Esophagus (tissue), 2 donors: ENCODE results near the gene DOK5. TPM values are rescaled to one million over a fixed set of nuclear protein-coding genes. Genes with fewer than 3 reads are reported as not detected.
"Not testable (repeated sequence)": the region's sequence is repeated elsewhere in the genome, so short reads cannot be mapped to it uniquely, and the experiment has no call there.

ENCODE experiments used
- H3K27ac ChIP-seq, 2 donors: one replicate each; pipeline ENCODE4 v1.5.1; 2013; ENCODE audit warnings: low read depth in 2 of 2, mild to moderate bottlenecking in 2 of 2, inconsistent platforms in 1 of 2, low read length in 1 of 2, moderate library complexity in 1 of 2
- H3K27me3 ChIP-seq, 2 donors: one replicate each; pipeline ENCODE4 v1.6.1; 2013; ENCODE audit warnings: low read length in 2 of 2, control low read depth in 1 of 2, mild to moderate bottlenecking in 1 of 2; ENCODE audit not compliant: insufficient read depth in 2 of 2, control insufficient read depth in 1 of 2
- H3K36me3 ChIP-seq, 2 donors: one replicate each; pipeline ENCODE4 v1.6.1; 2013; ENCODE audit warnings: low read length in 1 of 2; ENCODE audit not compliant: control insufficient read depth in 2 of 2, insufficient read depth in 2 of 2
- H3K4me1 ChIP-seq, 2 donors: one replicate each; pipeline ENCODE4 v1.6.1; 2013; ENCODE audit warnings: low read length in 1 of 2; ENCODE audit not compliant: control insufficient read depth in 2 of 2, insufficient read depth in 2 of 2
- H3K4me3 ChIP-seq, 2 donors: one replicate each; pipeline ENCODE4 v1.5.1; 2013; ENCODE audit warnings: low read length in 2 of 2, mild to moderate bottlenecking in 2 of 2, low read depth in 1 of 2, moderate library complexity in 1 of 2
- H3K9me3 ChIP-seq, 2 donors: one replicate each; pipeline ENCODE4 v1.6.1; 2013; ENCODE audit warnings: mild to moderate bottlenecking in 2 of 2, low read depth in 1 of 2, low read length in 1 of 2, moderate library complexity in 1 of 2; ENCODE audit not compliant: control insufficient read depth in 2 of 2, insufficient read depth in 1 of 2
- WGBS, 2 donors: extraction: QIAGEN DNeasy Blood & Tissue Kit; methylation state at CpG; one replicate each; pipeline ENCODE4 v1.1.7; 2013; 5-methylcytosine and 5-hydroxymethylcytosine counted together
- polyA plus RNA-seq, 2 donors: library from polyadenylated mRNA; stranded (reverse); fragments of 200-250 nt; gene quantifications; one replicate each; pipeline ENCODE4 v1.2.3, GENCODE V29; 2013
- donor health status: healthy with polysubstance abuse.
- donor health status: Bipolar disorder and iron deficiency.

The DOK5 gene
- polyA plus RNA-seq, 2 donors = 0.10 to 0.18 TPM

DNA sequence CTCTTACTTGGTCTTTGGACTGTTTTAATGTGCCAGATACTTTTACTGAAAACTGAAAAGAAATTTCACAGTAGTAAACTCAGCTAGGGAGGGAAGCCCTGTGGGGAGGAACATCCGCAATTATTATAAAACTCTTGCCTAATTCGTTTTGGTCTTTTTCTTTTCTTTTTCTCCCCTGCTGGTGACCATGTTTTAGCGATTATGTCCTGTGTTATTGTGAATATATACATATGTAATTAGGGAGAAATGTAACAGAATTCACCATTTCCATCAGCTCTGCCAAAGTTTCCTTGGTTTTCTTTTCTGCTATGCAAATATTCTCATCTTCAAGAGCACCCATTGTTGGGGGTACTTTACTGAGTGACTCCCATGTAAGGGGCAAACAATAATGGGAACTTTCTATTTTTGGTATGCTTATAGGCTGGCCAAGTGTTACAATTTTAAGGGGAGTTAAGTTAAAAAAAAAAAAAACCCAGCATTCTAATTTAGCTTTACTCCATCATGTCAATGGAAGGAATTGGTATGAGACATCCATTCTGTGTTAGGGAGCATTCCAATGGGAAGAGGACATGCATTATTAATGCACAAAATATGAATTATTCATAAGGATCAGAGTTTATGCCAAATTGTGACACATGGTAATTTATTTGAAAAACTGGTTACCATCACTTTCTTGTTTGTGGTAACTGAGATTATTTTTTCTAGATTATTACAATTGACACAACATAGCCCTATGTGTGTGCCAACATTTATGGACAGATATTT is 2.0 kb downstream of the DOK5 start:
- Histone ChIP-seq H3K27me3 (peaks cover 0 to 7% of the 10 kb centered on the region in 2 donors), H3K9me3 (peaks cover 0 to 3% of the 10 kb centered on the region in 2 donors), H3K4me3 (no peak overlapping the region), H3K36me3 (no peaks in the 10 kb centered on the region), H3K4me1 (peaks cover 2 to 5% of the 10 kb centered on the region in 2 donors), H3K27ac (no peak overlapping the region)
- WGBS, 2 donors = 26% methylated on average over 3 of the region's 3 CpGs

DNA sequence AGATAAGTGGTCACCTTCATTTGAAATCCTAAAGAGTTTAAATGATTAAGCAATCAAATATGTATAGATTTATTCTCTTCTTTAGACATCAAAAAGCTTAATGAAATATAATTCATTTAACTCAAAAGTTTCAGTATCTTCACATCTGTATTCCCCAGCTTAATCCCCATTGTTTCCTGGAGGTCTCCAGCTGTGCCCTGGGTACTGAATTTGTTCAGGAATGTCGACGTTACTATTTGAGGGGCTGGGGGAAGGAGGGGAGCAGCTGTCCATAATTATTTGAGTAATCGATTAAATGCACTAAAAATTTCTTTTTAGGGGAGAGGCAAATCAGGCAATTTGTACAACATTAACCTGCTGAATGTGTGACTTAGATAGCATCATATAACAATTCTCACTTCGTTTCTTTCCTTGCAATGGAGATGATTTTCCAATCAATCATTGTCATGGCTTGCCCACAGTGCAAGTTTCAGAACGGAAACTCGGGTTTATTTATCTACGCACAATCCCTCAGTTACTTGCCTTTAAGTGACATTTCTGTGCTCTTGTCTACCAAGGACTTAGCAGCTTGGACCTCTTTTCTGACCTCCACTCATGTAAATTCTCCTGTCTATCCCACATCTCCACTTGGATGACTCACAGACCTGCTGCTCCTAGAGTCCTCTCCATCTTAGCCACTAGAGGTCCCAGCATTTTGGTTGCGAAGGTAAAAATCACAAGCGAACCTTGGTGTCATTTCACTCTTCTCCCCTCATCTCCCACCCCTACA is 3.9 kb downstream of the DOK5 start:
- Histone ChIP-seq H3K4me1 (peaks cover 2 to 5% of the 10 kb centered on the region in 2 donors), H3K4me3 (no peak overlapping the region), H3K27ac (no peak overlapping the region), H3K9me3 (peaks cover 0 to 3% of the 10 kb centered on the region in 2 donors), H3K27me3 (peaks cover 0 to 7% of the 10 kb centered on the region in 2 donors), H3K36me3 (no peaks in the 10 kb centered on the region)
- WGBS, 2 donors = 33 to 42% methylated on average over 9 of the region's 9 CpGs

DNA sequence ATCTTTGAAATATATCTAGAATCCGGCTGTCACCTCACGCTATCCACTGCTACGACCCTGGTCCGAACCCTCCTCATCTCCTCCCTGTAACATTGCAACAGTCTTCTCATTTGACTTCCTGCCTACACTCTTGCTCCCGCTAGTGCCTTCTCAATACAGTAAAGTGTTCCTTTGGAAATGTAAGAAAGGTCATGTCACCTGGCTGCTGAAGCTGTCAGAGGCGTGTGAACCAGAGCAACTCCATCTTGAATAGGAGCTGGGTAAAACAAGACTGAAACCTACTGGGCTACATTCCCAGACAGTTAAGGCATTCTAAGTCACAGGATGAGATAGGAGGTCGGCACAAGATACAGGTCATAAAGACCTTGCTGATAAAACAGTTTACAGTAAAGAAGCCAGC is 4.5 kb downstream of the DOK5 start:
- not testable (repeated sequence) for H3K27me3 ChIP-seq, H3K4me3 ChIP-seq, H3K4me1 ChIP-seq, H3K9me3 ChIP-seq, H3K27ac ChIP-seq, H3K36me3 ChIP-seq
- WGBS, 2 donors = 77 to 85% methylated on average over 7 of the region's 7 CpGs

DNA sequence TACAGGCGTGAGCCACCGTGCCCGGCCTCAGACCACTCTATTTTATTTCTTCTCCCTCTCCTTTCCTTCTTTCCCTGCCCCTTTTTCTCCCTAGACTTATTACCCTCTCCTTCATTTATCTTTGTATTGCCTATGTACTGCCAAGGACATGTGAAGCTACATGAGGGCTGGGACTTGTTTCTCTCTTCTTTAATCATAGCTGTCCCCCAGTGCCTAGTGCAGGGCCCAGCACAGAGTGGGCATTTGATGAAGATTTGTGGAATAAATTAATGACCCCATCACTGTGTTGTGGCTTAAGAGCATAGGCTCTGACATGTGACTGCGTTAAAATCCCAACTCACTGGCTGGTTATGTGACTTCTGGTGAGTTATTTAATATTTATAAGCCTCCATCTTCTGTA is 6.0 kb downstream of the DOK5 start:
- Histone ChIP-seq H3K9me3 (peaks cover 0 to under 1% of the 10 kb centered on the region in 2 donors), H3K36me3 (no peaks in the 10 kb centered on the region), H3K4me3 (no peak overlapping the region), H3K27ac (no peak overlapping the region), H3K4me1 (no peaks in the 10 kb centered on the region), H3K27me3 (peaks cover 0 to 2% of the 10 kb centered on the region in 2 donors)
- 94 to 97% methylated on average over 4 of the region's 4 CpGs for WGBS, 2 donors

DNA sequence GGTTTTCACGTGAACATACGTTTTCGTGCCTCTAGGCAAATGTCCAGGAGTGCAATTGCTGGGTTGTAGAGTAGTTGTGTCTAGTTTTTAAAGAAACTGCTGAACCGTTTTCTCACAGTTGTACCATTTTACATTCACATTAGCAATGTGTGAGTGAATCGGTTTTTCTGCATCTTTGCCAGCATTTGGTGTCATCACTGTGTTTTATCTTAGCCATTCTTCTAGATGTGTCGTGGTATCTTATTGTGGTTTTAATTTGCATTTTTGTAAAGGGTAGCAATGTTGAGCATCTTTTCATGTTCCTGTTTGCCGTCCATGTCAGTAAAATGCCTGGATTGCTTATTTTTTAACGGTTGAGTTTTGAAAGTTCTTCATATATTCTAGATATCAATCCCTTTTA is 10.2 kb downstream of the DOK5 start:
- 80 to 83% methylated on average over 8 of the region's 8 CpGs for WGBS, 2 donors
- no peaks in the 10 kb centered on the region for H3K27me3 ChIP-seq
- H3K4me1 ChIP-seq = no peaks in the 10 kb centered on the region
- no peaks in the 10 kb centered on the region for H3K9me3 ChIP-seq
- no peak overlapping the region for H3K27ac ChIP-seq
- no peaks in the 10 kb centered on the region for H3K36me3 ChIP-seq
- H3K4me3 ChIP-seq = no peak overlapping the region

DNA sequence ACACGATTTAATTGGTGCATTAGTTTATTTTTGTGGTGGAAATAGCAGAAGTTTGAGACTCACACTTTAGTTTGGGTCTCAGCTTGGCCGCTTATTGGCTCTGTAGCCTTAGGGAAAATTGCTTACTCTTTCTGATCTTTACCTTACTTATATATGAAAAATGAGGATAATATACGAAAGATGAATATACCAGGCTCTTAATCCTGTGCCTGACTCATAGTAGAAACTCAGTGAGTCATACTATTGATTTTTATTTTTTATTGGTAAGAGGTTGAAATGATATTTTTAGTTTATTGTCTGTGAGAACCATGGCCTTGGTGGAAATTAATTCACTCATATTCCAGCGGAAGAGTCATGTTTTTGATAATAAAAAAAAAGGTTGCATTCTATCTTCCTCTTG is 11.2 kb downstream of the DOK5 start:
- no peaks in the 10 kb centered on the region for H3K9me3 ChIP-seq
- H3K27me3 ChIP-seq = no peaks in the 10 kb centered on the region
- WGBS, 2 donors = 57 to 74% methylated on average over 4 of the region's 4 CpGs
- H3K4me1 ChIP-seq = no peaks in the 10 kb centered on the region
- no peaks in the 10 kb centered on the region for H3K36me3 ChIP-seq
- H3K4me3 ChIP-seq = no peak overlapping the region
- H3K27ac ChIP-seq = no peak overlapping the region

DNA sequence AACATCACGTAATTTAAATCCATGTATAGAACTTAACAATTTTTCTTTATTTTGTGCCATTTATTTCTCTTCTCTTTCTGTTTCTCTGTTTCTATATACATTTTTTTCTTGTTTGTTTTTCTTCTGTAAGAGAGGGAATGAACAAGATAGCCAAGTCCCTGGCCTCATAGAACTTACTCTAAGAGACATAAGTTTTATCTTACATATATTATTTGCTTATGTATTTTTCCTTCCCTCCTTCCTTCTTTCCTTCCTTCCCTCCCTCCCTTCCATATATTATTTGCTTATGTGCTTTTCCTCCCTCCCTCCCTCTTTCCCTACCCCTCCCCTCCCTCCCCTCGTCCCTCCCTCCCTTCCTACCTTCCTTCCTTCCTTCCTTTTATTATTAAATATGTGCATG is 13.0 kb downstream of the DOK5 start:
- Histone ChIP-seq H3K9me3 (no peaks in the 10 kb centered on the region), H3K36me3 (no peaks in the 10 kb centered on the region), H3K27ac (no peak overlapping the region), H3K4me1 (no peaks in the 10 kb centered on the region), H3K4me3 (no peak overlapping the region), H3K27me3 (no peaks in the 10 kb centered on the region)
- WGBS, 2 donors = 68 to 78% methylated on average over 2 of the region's 2 CpGs

DNA sequence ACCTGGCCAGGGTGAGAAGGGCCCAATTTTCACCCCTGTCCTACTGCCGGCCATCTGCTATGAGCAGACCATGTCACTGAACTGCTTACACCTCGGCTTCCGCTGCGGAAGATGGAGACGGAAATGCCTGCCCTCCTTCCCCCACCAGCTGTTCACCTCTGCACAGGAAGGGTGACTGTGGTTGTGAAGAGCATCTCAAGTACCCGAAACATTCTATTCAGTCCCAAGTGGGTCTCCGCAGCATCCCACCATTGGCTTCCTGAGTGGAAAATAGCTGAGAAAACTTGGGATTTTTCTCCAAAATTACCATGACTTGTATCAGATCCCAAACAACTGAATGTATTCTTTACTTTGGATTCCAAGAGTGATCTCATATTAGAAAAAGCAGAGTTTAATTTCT is 16.1 kb downstream of the DOK5 start:
- Histone ChIP-seq H3K27ac (no peak overlapping the region), H3K36me3 (no peaks in the 10 kb centered on the region), H3K9me3 (no peaks in the 10 kb centered on the region), H3K27me3 (no peaks in the 10 kb centered on the region), H3K4me1 (no peaks in the 10 kb centered on the region), H3K4me3 (no peak overlapping the region)
- WGBS, 2 donors = 84 to 86% methylated on average over 7 of the region's 7 CpGs

DNA sequence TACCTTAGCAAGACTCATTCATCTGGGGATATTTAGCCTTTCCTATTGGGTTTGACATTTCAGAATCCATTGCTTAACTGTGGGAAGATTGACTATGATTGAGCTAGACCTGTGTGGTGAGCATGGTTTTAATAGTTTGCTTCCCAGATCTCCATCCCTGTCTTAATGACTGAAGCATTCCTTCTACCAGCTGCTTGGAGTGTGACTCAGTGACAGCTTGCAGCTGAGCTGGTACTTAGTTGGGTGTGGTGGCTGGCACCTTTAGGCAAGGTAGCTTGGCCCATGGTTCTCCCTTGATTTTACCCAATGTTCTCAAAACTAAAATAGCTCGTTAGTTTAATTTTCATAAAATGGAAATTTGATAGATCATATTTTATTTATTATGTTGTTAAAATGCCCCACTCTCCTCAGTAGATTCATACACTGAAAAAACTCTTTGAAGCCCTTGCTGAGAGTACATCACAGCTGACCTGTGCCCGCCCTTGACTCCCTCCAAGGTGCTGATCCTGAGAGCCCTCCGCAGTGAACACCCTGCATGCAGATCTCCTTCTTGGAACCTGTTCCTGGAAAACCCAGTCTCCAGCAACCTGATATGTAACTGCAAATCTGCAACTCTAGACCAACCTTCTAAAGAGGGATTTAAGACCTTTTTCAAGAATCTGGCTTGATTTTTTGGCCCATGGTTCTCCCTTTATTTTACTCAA is 19.1 kb downstream of the DOK5 start:
- Histone ChIP-seq H3K4me1 (no peaks in the 10 kb centered on the region), H3K27ac (no peak overlapping the region), H3K9me3 (no peaks in the 10 kb centered on the region), H3K4me3 (no peak overlapping the region), H3K27me3 (no peaks in the 10 kb centered on the region), H3K36me3 (no peaks in the 10 kb centered on the region)
- 79 to 84% methylated on average over 3 of the region's 3 CpGs for WGBS, 2 donors
